HG02571 (cell line): ENCODE data around the gene OPHN1.
A peak's percentile ranks its signal among the peaks of the same experiment; 100 is the strongest.

Experiments
- ATAC-seq: cut with Tn5 transposase; IDR thresholded peaks from one replicate; pipeline ENCODE4 v1.9.1; 2021; ENCODE audit warnings: mild to moderate bottlenecking, moderate library complexity; ENCODE audit not compliant: unreplicated experiment

OPHN1 gene

DNA sequence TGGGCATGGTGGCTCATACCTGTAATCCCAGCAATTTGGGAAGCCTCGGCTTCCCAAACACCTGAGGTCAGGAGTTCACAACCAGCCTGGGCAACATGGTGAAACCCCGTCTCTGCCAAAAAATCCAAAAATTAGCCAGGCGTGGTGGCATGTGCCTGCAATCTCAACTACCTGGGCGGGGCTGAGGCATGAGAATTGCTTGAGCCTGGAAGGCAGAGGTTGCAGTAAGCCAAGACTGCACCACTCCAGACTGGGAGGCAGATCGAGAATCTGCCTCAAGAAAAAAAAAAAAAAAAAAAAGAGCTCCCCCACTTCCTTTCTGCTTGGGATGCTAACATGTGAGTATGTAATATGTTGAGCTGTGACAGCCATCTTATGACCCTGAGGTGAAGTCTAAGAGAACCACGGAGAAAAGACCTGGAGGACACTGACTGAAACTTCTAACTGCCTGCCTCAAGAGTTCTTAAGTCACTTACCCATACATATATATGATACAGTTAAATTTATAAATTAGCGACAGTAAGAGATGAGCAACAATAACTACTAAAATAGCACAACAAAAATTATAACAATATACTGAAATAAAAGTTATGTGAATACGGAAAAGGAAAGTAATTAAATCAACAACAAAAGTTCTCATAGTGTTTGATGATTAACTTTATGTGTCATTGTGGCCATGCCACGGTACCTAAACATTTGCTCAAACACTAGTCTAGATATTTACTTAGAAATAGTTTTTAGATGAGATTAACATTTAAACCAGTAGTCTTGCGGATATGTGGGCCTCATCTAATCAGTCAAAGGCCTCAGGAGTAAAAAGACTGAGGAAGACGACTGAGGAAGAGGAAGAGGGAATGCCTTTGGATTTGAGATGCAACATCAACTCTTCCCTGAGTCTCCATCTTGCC lies 178.3 kb downstream of the OPHN1 start:
- ATAC-seq, result no peak

DNA sequence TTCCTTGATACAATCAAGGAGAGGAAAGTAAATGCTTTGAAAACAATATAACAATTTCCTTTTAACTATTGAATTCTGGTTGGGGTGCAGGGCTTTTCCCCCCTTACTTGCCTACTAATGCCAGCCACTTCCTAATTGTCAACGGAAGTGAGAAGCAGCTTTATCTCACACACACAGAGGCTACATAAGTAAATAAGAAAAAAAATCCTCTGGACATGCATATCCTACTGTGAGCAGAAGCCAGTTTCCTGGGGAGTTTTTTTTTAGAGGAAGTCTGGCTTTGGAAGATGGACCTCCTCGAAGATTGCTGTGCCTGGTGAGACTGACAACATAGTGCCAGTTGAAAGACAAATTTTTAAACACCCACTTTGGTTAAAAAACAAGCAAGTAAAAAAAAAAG lies 180.6 kb downstream of the OPHN1 start:
- ATAC-seq, result no peak

GRCh38 chrX:68249903-68250302 lies 183.4 kb downstream of the OPHN1 start:
- ATAC-seq, result no peak

- no peak for ATAC-seq
Measured at GRCh38 chrX:68249401-68249831, 183.9 kb downstream of the OPHN1 start.

- ATAC-seq, result no peak
Measured at GRCh38 chrX:68238568-68238967, 194.7 kb downstream of the OPHN1 start.

DNA sequence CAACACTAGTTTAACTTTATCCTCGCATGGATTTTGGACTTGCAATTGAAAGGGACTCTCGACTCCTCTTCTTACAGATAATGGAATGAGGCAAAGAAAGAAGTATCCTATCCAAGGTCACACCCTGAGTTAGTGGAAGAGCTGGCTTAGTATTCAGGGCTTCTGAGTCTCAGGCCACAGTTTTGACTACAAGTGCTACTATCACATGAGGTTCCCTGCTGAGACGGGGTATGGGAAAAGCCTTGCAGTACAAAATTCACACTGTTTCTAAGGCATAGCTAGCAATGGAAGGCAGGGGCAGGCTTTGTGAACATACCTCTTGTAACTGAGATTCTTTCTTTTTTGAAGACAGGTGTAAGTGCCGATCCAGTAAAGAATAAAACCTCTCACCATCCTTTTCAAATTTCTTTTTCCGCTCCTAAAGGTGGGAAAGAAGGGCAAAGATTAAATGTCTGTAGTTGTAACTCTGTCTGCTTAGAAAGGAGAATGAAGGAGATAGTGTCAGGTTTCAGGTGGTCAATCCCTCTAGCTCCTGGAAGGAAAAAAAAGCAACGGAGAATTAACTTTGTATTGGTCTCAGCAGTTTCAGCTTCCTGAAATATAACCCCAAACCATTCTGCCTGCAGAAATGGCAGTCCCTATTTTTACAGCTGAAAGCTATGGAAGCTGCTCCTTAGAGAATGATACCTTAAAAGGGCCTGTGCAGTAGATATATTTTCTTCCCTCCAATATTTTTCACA lies 199.0 kb downstream of the OPHN1 start:
- ATAC-seq, result no peak

- no peak for ATAC-seq
Measured at GRCh38 chrX:68232206-68232605, 201.1 kb downstream of the OPHN1 start.

DNA sequence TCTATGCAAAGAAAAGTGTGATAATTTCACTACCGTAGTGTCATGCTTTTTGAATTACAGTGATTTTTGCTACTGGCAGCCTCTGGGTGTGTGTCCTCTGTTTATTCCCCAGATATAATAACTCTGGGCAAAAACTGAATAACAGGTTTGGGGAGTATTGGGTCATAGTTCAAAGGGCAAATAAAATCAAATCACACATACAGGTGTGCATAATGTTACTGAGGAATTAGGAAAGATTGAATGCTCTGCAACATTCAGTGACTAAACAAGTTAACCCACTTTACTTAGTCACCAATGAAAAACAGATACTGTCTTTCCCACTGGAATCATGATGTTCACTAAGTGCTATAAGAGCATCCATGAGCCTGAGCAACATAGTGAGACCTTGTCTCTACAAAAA lies 224.3 kb downstream of the OPHN1 start:
- ATAC-seq, result no peak

DNA sequence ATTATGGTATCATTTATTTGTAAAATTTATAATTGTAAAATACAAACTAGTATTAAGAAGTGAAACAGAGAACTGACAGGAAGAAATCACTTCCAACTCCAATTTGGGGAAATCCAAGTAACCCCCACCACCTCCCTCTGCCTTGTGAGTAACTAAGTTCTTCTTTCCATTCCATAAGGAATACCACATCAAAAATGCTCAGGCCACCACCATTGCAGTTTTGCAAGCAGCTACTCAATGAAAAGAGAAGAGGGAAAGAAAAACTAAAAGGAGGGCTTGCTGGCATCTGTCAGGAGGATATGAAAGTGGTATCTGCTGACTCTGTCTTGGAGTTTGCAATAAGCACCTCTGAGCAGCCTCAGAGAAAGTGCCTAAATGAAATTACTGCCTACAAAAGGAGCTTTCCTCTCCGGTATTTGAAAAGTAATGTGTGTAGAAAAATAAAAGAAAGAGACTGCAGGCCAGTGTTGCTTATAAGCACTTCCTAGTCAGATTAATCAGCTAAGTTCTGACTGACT lies 228.7 kb downstream of the OPHN1 start:
- ATAC-seq, result no peak

DNA sequence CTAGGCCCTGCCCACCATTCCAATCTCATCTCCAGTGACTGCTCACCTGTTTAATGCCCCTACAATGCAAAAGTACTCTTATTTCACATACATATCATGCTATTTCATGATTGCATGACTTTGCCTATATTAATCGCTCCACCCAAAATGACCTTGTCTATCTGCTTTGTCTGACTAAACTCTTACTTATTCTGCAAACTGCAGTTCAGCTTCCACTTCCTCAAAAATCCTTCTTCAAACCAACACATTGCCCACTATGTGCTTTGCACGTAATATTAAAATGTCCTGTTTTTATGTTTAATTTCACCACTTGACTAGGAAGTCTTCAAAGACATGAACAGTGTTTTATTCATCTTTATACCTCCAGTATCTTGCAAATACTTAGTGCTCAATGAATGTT lies 229.6 kb downstream of the OPHN1 start:
- ATAC-seq, result no peak

GRCh38 chrX:68203211-68203610 lies 230.1 kb downstream of the OPHN1 start:
- no peak for ATAC-seq

GRCh38 chrX:68199062-68199848 lies 234.0 kb downstream of the OPHN1 start:
- ATAC-seq, result no peak

DNA sequence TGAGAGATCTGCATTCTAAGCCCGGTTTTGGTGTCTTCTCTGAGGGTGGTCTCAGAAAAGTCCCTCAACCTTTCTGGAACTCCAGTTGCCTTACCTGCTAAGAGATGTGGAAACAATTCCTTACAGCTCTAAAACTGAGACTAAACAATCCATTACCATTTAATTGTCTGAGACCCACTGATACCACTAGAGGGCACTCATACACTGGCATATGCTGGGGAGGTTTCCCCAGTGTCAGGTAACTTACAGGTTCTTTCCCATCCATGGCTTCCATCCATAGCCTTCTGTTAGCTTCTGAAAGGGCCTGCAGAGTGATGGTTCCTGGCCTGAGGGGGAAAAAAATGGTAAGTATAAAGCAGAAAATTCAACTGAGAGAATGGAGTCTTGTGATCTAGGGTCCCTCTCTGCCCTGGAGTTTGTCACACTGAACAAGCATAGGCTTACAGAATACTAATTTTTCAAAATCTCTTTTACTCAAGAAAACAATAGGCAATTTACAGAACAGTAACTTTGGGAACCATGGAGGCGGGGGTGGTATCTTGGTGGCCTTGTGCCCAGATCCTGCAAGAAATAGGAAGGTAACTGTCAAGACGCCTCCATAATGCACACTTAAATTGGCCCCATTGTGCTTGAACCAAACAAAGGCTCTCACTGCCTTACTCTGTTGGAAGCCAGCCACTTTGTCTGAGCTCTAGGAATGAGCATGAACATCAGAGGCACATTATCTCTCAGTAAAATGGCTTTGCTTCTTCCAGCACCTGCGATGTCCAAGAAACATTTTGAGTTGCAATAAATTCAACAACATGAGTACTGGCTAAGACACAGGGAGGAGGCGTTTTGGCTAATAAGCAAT lies 236.1 kb downstream of the OPHN1 start:
- ATAC-seq, result peak; percentile 71

GRCh38 chrX:68195561-68195960 lies 237.7 kb downstream of the OPHN1 start:
- ATAC-seq, result no peak

GRCh38 chrX:68193786-68194185 lies 239.5 kb downstream of the OPHN1 start:
- ATAC-seq, result no peak

- ATAC-seq, result no peak
Measured at GRCh38 chrX:68193234-68193633, 240.1 kb downstream of the OPHN1 start.

- no peak for ATAC-seq
Measured at GRCh38 chrX:68190799-68191198, 242.5 kb downstream of the OPHN1 start.

DNA sequence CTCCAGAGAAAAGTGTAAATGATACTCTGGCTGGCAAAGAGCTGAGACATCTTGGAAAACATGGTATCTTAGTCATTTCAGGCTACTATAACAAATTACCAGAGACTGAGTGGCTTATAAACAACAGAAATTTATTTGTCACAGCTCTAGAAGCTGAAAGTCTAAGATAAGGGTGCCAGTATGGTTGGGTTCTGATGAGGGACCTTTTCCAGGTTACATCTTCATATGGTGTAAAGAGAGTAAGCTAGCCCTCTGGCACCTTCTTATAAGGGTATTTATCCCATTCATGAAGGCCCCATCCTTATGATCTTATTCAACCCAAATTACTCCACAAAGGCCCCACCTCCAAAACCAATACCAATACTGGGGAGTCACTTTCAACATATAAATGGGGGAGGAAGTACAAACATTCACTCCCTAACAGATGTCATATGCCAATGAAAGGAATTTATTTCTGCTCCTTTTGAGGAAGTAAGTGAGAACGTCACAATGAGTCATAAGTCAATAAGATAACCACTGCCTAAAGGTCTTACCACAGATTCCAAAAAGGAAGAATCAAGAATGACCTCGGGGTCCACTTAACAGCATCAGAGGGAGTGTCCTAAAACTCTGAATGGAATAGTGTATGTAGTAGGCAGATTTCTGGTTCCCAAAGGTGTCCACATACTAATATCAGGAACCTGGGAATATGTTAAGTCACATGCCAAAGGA lies 246.6 kb downstream of the OPHN1 start:
- ATAC-seq, result no peak

GRCh38 chrX:68185161-68185560 lies 248.1 kb downstream of the OPHN1 start:
- no peak for ATAC-seq
